B cell (primary cell): ENCODE measurements around the gene MMP24. TPM values are rescaled to one million over a fixed set of nuclear protein-coding genes. Genes with fewer than 3 reads are reported as not detected.

ENCODE experiments used
- ATAC-seq: fragments of 200-7000 bp; cut with Tn5 transposase; one replicate; pipeline ENCODE4 v1.10.0; 2021; ENCODE audit warnings: low read depth, mild to moderate bottlenecking, moderate number of reproducible peaks, moderate library complexity
- CTCF ChIA-PET: fragments of 350-600 bp; sonication (Branson Sonifier 250); formaldehyde crosslinking; loops from one replicate; lab custom pipeline; 2021; ENCODE audit warnings: antibody characterized with exemption, inconsistent platforms; lab: Charles Lee
- POLR2A ChIA-PET: fragments of 350-600 bp; sonication (Branson Sonifier 250); formaldehyde crosslinking; loops from one replicate; lab custom pipeline; 2021; ENCODE audit warnings: antibody characterized with exemption; lab: Charles Lee
- DNase-seq: peaks from one replicate; pipeline ENCODE4 v3.0.0; 2013
- H2AFZ ChIP-seq: 2 replicates; pipeline ENCODE4 v1.6.1; 2012; ENCODE audit warnings: mild to moderate bottlenecking, low read depth, low read length; ENCODE audit not compliant: insufficient read depth, poor library complexity, severe bottlenecking
- H3K27ac ChIP-seq, 2 donors: 1 replicate in 1 of 2; 2 replicates in 1 of 2; pipeline ENCODE4 v1.5.1; 2012 to 2013; ENCODE audit warnings: low read length in 2 of 2, mild to moderate bottlenecking in 2 of 2, moderate library complexity in 1 of 2
- H3K27me3 ChIP-seq, 4 experiments: fragments of 200-600 bp in 1 of 4; sonication (generic) in 1 of 4; replicated peaks in 1 of 4; 1 replicate in 2 of 4; 2 replicates in 2 of 4; pipeline versions ENCODE4 v1.6.1 to v1.7.0; 2013 to 2016; ENCODE audit warnings: low read length in 3 of 4, mild to moderate bottlenecking in 2 of 4, mixed read lengths in 1 of 4, moderate library complexity in 1 of 4; ENCODE audit not compliant: insufficient read depth in 4 of 4, control insufficient read depth in 3 of 4; ENCODE audit errors: control extremely low read depth in 1 of 4
- H3K36me3 ChIP-seq, 2 experiments: replicated peaks in 1 of 2; 1 replicate in 1 of 2; 2 replicates in 1 of 2; pipeline versions ENCODE4 v1.6.1 to v1.7.1; 2013; ENCODE audit warnings: low read length in 1 of 2; ENCODE audit not compliant: insufficient read depth in 2 of 2, control insufficient read depth in 1 of 2; ENCODE audit errors: control extremely low read depth in 1 of 2, extremely low read depth in 1 of 2
- H3K4me1 ChIP-seq, 2 donors: fragments of 200-600 bp in 1 of 2; sonication (generic) in 1 of 2; 1 replicate in 1 of 2; 2 replicates in 1 of 2; pipeline versions ENCODE4 v1.5.1 to v1.6.1; 2013 to 2017; ENCODE audit warnings: low read length in 2 of 2; ENCODE audit not compliant: control insufficient read depth in 2 of 2, insufficient read depth in 2 of 2
- H3K4me2 ChIP-seq: replicated peaks from 2 replicates; pipeline ENCODE3; 2012; ENCODE audit warnings: mild to moderate bottlenecking, low read depth, low read length; ENCODE audit not compliant: poor library complexity, severe bottlenecking
- H3K4me3 ChIP-seq, 5 experiments: fragments of 200-600 bp in 1 of 5; sonication (generic) in 1 of 5; 1 replicate in 3 of 5; 2 replicates in 2 of 5; pipeline versions ENCODE4 v1.5.1 to v1.7.0; 2011 to 2016; ENCODE audit warnings: low read length in 4 of 5, mild to moderate bottlenecking in 4 of 5, low read depth in 2 of 5, control low read depth in 1 of 5, moderate library complexity in 1 of 5; ENCODE audit not compliant: insufficient read depth in 1 of 5; ENCODE audit errors: control extremely low read depth in 1 of 5, extremely low read depth in 1 of 5
- H3K79me2 ChIP-seq: fragments of 200-600 bp; sonication (generic); one replicate; pipeline ENCODE4 v1.6.0; 2016; ENCODE audit warnings: low read length; ENCODE audit not compliant: control insufficient read depth, insufficient read depth
- H3K9ac ChIP-seq: fragments of 200-600 bp; sonication (generic); 2 replicates; pipeline ENCODE4 v1.6.1; 2017; ENCODE audit warnings: mild to moderate bottlenecking, low read length, moderate library complexity
- H3K9me3 ChIP-seq, 3 donors: one replicate each; pipeline versions ENCODE4 v1.6.1 to v1.7.1; 2013; ENCODE audit warnings: low read length in 2 of 3; ENCODE audit not compliant: control insufficient read depth in 2 of 3, insufficient read depth in 1 of 3; ENCODE audit errors: control extremely low read depth in 1 of 3
- H4K20me1 ChIP-seq: 2 replicates; pipeline ENCODE4 v1.6.0; 2012; ENCODE audit warnings: mild to moderate bottlenecking, low read length; ENCODE audit not compliant: insufficient read depth, control insufficient read depth, poor library complexity, severe bottlenecking
- H3K27ac Mint-ChIP-seq: one replicate; pipeline ENCODE4 v1.8.0; 2021; ENCODE audit warnings: mixed read lengths
- H3K27me3 Mint-ChIP-seq: one replicate; pipeline ENCODE4 v1.8.0; 2021; ENCODE audit warnings: mixed read lengths
- H3K4me1 Mint-ChIP-seq: one replicate; pipeline ENCODE4 v1.8.0; 2021; ENCODE audit warnings: mixed read lengths
- H3K4me3 Mint-ChIP-seq: one replicate; pipeline ENCODE4 v1.8.0; 2021; ENCODE audit warnings: mixed read lengths
- H3K9me3 Mint-ChIP-seq: one replicate; pipeline ENCODE4 v1.8.0; 2022; ENCODE audit warnings: mixed read lengths; ENCODE audit not compliant: insufficient read depth
- EZH2 ChIP-seq: IDR thresholded peaks from 2 replicates; pipeline ENCODE4 v1.6.1; 2012; ENCODE audit warnings: borderline replicate concordance, low read depth, mild to moderate bottlenecking, moderate library complexity, low read length; ENCODE audit not compliant: insufficient read depth, poor library complexity, severe bottlenecking
- WGBS: methylation state at CpG from one replicate; pipeline ENCODE4 v1.1.5; 2013; ENCODE audit warnings: missing lambda C conversion rate; ENCODE audit not compliant: insufficient coverage; 5-methylcytosine and 5-hydroxymethylcytosine counted together
- intact Hi-C: fragments of 100-400 bp; cut with micrococcal nuclease; formaldehyde crosslinking; loops from one replicate; pipeline ENCODE4 v1.10.0; 2022
- polyA plus RNA-seq: library from polyadenylated mRNA; depleted of rRNA; stranded (reverse); fragments of >200 nt; gene quantifications from 2 replicates; pipeline ENCODE4 v1.2.3, GENCODE V29; 2012
- total RNA-seq, 2 donors: library from RNA; stranded (reverse); fragments of 120-200 nt in 1 of 2; gene quantifications; 1 replicate in 1 of 2; 2 replicates in 1 of 2; pipeline versions ENCODE4 v1.2.3 to v1.2.4, GENCODE V29; 2013 to 2022
- TF ChIP-seq, protein P1 (sequence below): fragments of 200-600 bp; IDR thresholded peaks from one replicate; pipeline ENCODE4 v1.8.0; 2022; ENCODE audit warnings: antibody characterized with exemption, mild to moderate bottlenecking

Gene MMP24
- total and polyA plus RNA-seq, 2 donors (not counting 1 experiment from before 2014, with no cell fraction given), result not detected

GRCh38 chr20:35299780-35300179 is 73.3 kb downstream of the MMP24 start:
- no peaks in the 10 kb centered on the region for H3K36me3 ChIP-seq
- no peak overlapping the region for H3K4me3 ChIP-seq
- no peaks in the 10 kb centered on the region for H3K9me3 Mint-ChIP-seq
- 82% methylated on average over 4 of the region's 4 CpGs for WGBS
- TF ChIP-seq EZH2, result no peak
- TF ChIP-seq, protein P1, sequence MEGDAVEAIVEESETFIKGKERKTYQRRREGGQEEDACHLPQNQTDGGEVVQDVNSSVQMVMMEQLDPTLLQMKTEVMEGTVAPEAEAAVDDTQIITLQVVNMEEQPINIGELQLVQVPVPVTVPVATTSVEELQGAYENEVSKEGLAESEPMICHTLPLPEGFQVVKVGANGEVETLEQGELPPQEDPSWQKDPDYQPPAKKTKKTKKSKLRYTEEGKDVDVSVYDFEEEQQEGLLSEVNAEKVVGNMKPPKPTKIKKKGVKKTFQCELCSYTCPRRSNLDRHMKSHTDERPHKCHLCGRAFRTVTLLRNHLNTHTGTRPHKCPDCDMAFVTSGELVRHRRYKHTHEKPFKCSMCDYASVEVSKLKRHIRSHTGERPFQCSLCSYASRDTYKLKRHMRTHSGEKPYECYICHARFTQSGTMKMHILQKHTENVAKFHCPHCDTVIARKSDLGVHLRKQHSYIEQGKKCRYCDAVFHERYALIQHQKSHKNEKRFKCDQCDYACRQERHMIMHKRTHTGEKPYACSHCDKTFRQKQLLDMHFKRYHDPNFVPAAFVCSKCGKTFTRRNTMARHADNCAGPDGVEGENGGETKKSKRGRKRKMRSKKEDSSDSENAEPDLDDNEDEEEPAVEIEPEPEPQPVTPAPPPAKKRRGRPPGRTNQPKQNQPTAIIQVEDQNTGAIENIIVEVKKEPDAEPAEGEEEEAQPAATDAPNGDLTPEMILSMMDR, result no peak
- intact Hi-C loops, result loop anchor here (5.0 to 10.0 kb wide), 2 partner anchors 465 to 583 kb away; no protein-coding TSS in a partner anchor
- H4K20me1 ChIP-seq, result no peaks in the 10 kb centered on the region
- no peak overlapping the region for H3K27ac ChIP-seq
- H3K27ac Mint-ChIP-seq, result no peak overlapping the region
- H3K9me3 ChIP-seq, result no peaks in the 10 kb centered on the region
- no peak overlapping the region for H2AFZ ChIP-seq
- ATAC-seq, result no peak
- no peak overlapping the region for H3K4me3 Mint-ChIP-seq
- no peak overlapping the region for H3K9ac ChIP-seq
- H3K27me3 ChIP-seq, result peaks cover 0 to 6% (median 0%) of the 10 kb centered on the region in 4 experiments
- H3K79me2 ChIP-seq, result no peaks in the 10 kb centered on the region
- H3K4me1 ChIP-seq, result peaks cover 0 to 7% of the 10 kb centered on the region in 2 donors
- peaks cover 9% of the 10 kb centered on the region for H3K27me3 Mint-ChIP-seq
- H3K4me2 ChIP-seq, result no peak overlapping the region
- H3K4me1 Mint-ChIP-seq, result peaks cover 5% of the 10 kb centered on the region
- DNase-seq, result no peak
- ChIA-PET POLR2A (no interaction called here), CTCF (interaction anchor here (0.6 to 1.9 kb wide), 2 partner anchors 10 to 309 kb away, joined by 3 to 9 read pairs; no protein-coding TSS in a partner anchor)

DNA sequence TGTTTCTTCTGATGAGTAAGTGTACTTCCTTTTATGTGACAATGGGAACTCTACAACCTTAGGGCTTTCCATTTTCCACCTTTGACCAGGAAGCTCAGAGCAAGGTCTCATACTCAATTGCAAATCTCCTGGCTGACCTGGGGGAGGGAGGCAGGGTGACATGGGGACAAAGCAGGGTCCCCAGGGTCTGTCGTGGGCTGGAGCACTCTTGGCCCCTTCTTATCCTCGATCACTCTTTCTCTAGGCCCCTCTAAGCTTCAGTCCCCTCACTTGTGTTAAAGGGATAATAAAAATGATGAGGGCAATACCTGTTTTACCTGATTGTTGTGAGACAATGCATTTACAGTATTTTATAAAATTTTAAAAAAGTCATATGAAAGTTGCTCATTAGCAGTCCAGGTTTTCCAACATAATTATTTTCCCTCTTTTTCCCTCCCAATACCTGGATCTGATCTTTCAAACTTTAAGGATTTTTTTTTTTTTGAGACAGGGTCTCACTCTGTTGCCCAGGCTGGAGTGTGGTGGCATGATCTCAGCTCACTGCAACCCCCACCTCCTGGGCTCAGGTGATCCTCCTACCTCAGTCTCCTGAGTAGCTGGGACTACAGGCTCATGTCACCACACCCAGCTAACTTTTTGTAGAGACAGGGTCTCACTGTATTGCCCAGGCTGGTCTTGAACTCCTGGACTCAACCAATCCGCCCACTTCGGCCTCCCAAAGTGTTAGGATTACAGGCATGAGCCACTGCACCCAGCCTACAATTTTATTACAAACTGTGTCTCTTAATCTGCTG is 74.2 kb downstream of the MMP24 start:
- peaks cover 5% of the 10 kb centered on the region for H3K4me1 Mint-ChIP-seq
- intact Hi-C loops, result loop anchor here (5.0 to 10.0 kb wide), 2 partner anchors 466 to 582 kb away; no protein-coding TSS in a partner anchor
- peaks cover 3% of the 10 kb centered on the region for H3K27me3 Mint-ChIP-seq
- no peak for ATAC-seq
- no peak overlapping the region for H3K4me3 Mint-ChIP-seq
- Histone ChIP-seq H4K20me1 (no peaks in the 10 kb centered on the region), H3K9me3 (no peaks in the 10 kb centered on the region), H2AFZ (no peak overlapping the region), H3K36me3 (peaks cover 0 to under 1% of the 10 kb centered on the region in 2 experiments), H3K4me1 (peaks cover 0 to 7% of the 10 kb centered on the region in 2 donors), H3K27me3 (peaks cover 0 to 6% (median 0%) of the 10 kb centered on the region in 4 experiments), H3K27ac (no peak overlapping the region), H3K9ac (no peak overlapping the region), H3K4me2 (no peak overlapping the region), H3K4me3 (no peak overlapping the region), H3K79me2 (no peaks in the 10 kb centered on the region)
- no peak for DNase-seq
- no CpG with 5 or more reads among the region's 4 CpGs for WGBS
- no peak overlapping the region for H3K27ac Mint-ChIP-seq
- H3K9me3 Mint-ChIP-seq, result no peaks in the 10 kb centered on the region
- ChIA-PET POLR2A (no interaction called here), CTCF (interaction anchor here (0.7 to 6.1 kb wide), 3 partner anchors 9 to 1633 kb away, joined by 3 to 63 read pairs (median 9); no protein-coding TSS in a partner anchor)
- TF ChIP-seq, protein P1, result no peak
